Peyer's patch (tissue), 4 donors: Measurements from ENCODE around the gene CPA1.

Experiments used
- CTCF ChIP-seq, 6 experiments: fragments of 450-650 bp in 4 of 6; fragments of 200-600 bp in 2 of 6; sonication (generic) in 1 of 6; IDR thresholded peaks; one replicate each; pipeline ENCODE4 v1.5.1; 2017 to 2019; ENCODE audit warnings: antibody characterized with exemption in 6 of 6, mild to moderate bottlenecking in 3 of 6, moderate library complexity in 1 of 6
- POLR2A ChIP-seq, 2 donors: fragments of 450-650 bp; IDR thresholded peaks; one replicate each; pipeline ENCODE4 v1.5.1; 2017; ENCODE audit warnings: antibody characterized with exemption in 2 of 2, mild to moderate bottlenecking in 2 of 2, moderate library complexity in 2 of 2

GRCh38 chr7:130420943-130421578, 40.8 kb downstream of the CPA1 start:
- TF ChIP-seq POLR2A (IDR thresholded peaks at IDR 0.05) (no peak), CTCF (IDR thresholded peaks at IDR 0.05) (no peak)
